ENCODE measurements around the gene ETV7.

The ETV7 gene

GRCh38 chr6:36374194-36374593 is 13.3 kb downstream of the ETV7 start:
- H3K36me3 ChIP-seq (ENCODE audit: control insufficient read depth in 1 of 2, insufficient read depth in 2 of 2, low read depth in 1 of 2, low read length in 2 of 2), result no peaks in the 10 kb centered on the region
- WGBS, result 74% methylated on average over 4 of the region's 4 CpGs
- H2AK5ac ChIP-seq (ENCODE audit: low read length, severe bottlenecking), result no peak overlapping the region
- H3K23ac ChIP-seq (ENCODE audit: low read length in 2 of 2), result no peak overlapping the region
- H3K79me1 ChIP-seq (replicated peaks; ENCODE audit: low read length, poor library complexity, severe bottlenecking), result no peaks in the 10 kb centered on the region
- no peak overlapping the region for H3K9ac ChIP-seq (ENCODE audit: low read length)
- no peak overlapping the region for H2AFZ ChIP-seq (ENCODE audit: low read depth, low read length)
- no peak overlapping the region for H3K4me2 ChIP-seq (ENCODE audit: low read length, poor library complexity, severe bottlenecking)
- no peak overlapping the region for H4K91ac ChIP-seq (ENCODE audit: low read length)
- no peak overlapping the region for H2BK15ac ChIP-seq (ENCODE audit: low read depth, poor library complexity, severe bottlenecking)
- H3K27ac ChIP-seq (ENCODE audit: low read length, poor library complexity, severe bottlenecking), result no peak overlapping the region
- H3K4me1 ChIP-seq (ENCODE audit: control insufficient read depth, insufficient read depth, low read depth, low read length), result peaks cover 2% of the 10 kb centered on the region
- H2BK120ac ChIP-seq (ENCODE audit: low read depth, low read length), result no peak overlapping the region
- H3K4me3 ChIP-seq (ENCODE audit: insufficient read depth in 1 of 2, low read depth in 1 of 2, low read length in 2 of 2), result no peak overlapping the region
- H3K14ac ChIP-seq (ENCODE audit: low read length in 2 of 2), result no peak overlapping the region
- H3K27me3 ChIP-seq (ENCODE audit: control insufficient read depth in 1 of 2, insufficient read depth in 1 of 2, low read length in 2 of 2), result peaks cover 33 to 36% of the 10 kb centered on the region in 2 experiments
- no peak overlapping the region for H3K18ac ChIP-seq (ENCODE audit: low read depth in 1 of 2, low read length in 2 of 2)
- no peak overlapping the region for H2BK12ac ChIP-seq (ENCODE audit: low read length in 2 of 2)
- H4K8ac ChIP-seq (ENCODE audit: low read length), result no peak overlapping the region
- H3K4ac ChIP-seq (ENCODE audit: low read depth in 1 of 2, low read length in 2 of 2), result no peak overlapping the region
- H2BK5ac ChIP-seq (ENCODE audit: low read depth, low read length, poor library complexity, severe bottlenecking), result no peak overlapping the region
- DNase-seq, result no peak
- H3K9me3 ChIP-seq (ENCODE audit: control insufficient read depth, low read length), result no peaks in the 10 kb centered on the region

- no peak for DNase-seq
- peaks cover 33 to 36% of the 10 kb centered on the region in 2 experiments for H3K27me3 ChIP-seq (ENCODE audit: control insufficient read depth in 1 of 2, insufficient read depth in 1 of 2, low read length in 2 of 2)
Measured at GRCh38 chr6:36373368-36374019, 14.0 kb downstream of the ETV7 start.

GRCh38 chr6:36372088-36372487 is 15.4 kb downstream of the ETV7 start:
- no peak overlapping the region for H3K4me3 ChIP-seq (ENCODE audit: insufficient read depth in 1 of 2, low read depth in 1 of 2, low read length in 2 of 2)
- H3K9ac ChIP-seq (ENCODE audit: low read length), result no peak overlapping the region
- WGBS, result 82% methylated on average over 6 of the region's 6 CpGs
- H2BK120ac ChIP-seq (ENCODE audit: low read depth, low read length), result no peak overlapping the region
- no peak overlapping the region for H2AFZ ChIP-seq (ENCODE audit: low read depth, low read length)
- H2BK5ac ChIP-seq (ENCODE audit: low read depth, low read length, poor library complexity, severe bottlenecking), result no peak overlapping the region
- no peaks in the 10 kb centered on the region for H3K36me3 ChIP-seq (ENCODE audit: control insufficient read depth in 1 of 2, insufficient read depth in 2 of 2, low read depth in 1 of 2, low read length in 2 of 2)
- no peaks in the 10 kb centered on the region for H3K9me3 ChIP-seq (ENCODE audit: control insufficient read depth, low read length)
- no peak overlapping the region for H2BK15ac ChIP-seq (ENCODE audit: low read depth, poor library complexity, severe bottlenecking)
- H3K4me2 ChIP-seq (ENCODE audit: low read length, poor library complexity, severe bottlenecking), result no peak overlapping the region
- no peaks in the 10 kb centered on the region for H3K79me1 ChIP-seq (replicated peaks; ENCODE audit: low read length, poor library complexity, severe bottlenecking)
- H2BK12ac ChIP-seq (ENCODE audit: low read length in 2 of 2), result no peak overlapping the region
- no peak overlapping the region for H3K18ac ChIP-seq (ENCODE audit: low read depth in 1 of 2, low read length in 2 of 2)
- H3K4ac ChIP-seq (ENCODE audit: low read depth in 1 of 2, low read length in 2 of 2), result no peak overlapping the region
- H4K91ac ChIP-seq (ENCODE audit: low read length), result no peak overlapping the region
- H3K27me3 ChIP-seq (ENCODE audit: control insufficient read depth in 1 of 2, insufficient read depth in 1 of 2, low read length in 2 of 2), result peaks cover 31 to 33% of the 10 kb centered on the region in 2 experiments
- no peak for DNase-seq
- peaks cover 3% of the 10 kb centered on the region for H3K4me1 ChIP-seq (ENCODE audit: control insufficient read depth, insufficient read depth, low read depth, low read length)
- H3K23ac ChIP-seq (ENCODE audit: low read length in 2 of 2), result no peak overlapping the region
- no peak overlapping the region for H4K8ac ChIP-seq (ENCODE audit: low read length)
- H2AK5ac ChIP-seq (ENCODE audit: low read length, severe bottlenecking), result no peak overlapping the region
- no peak overlapping the region for H3K27ac ChIP-seq (ENCODE audit: low read length, poor library complexity, severe bottlenecking)
- no peak overlapping the region for H3K14ac ChIP-seq (ENCODE audit: low read length in 2 of 2)

More at GRCh38 chr6:36373368-36374019, 14.0 kb downstream of the ETV7 start:
- Histone ChIP-seq H2BK5ac (ENCODE audit: low read depth, low read length, poor library complexity, severe bottlenecking) (no peak overlapping the region), H2AFZ (ENCODE audit: low read depth, low read length) (no peak overlapping the region), H3K9ac (ENCODE audit: low read length) (no peak overlapping the region), H3K4me3 (ENCODE audit: insufficient read depth in 1 of 2, low read depth in 1 of 2, low read length in 2 of 2) (no peak overlapping the region), H3K14ac (ENCODE audit: low read length in 2 of 2) (no peak overlapping the region), H3K36me3 (ENCODE audit: control insufficient read depth in 1 of 2, insufficient read depth in 2 of 2, low read depth in 1 of 2, low read length in 2 of 2) (no peaks in the 10 kb centered on the region), H3K23ac (ENCODE audit: low read length in 2 of 2) (no peak overlapping the region), H3K79me1 (replicated peaks; ENCODE audit: low read length, poor library complexity, severe bottlenecking) (no peaks in the 10 kb centered on the region), H3K18ac (ENCODE audit: low read depth in 1 of 2, low read length in 2 of 2) (no peak overlapping the region), H3K4me1 (ENCODE audit: control insufficient read depth, insufficient read depth, low read depth, low read length) (peaks cover 3% of the 10 kb centered on the region), H3K27ac (ENCODE audit: low read length, poor library complexity, severe bottlenecking) (no peak overlapping the region), H4K91ac (ENCODE audit: low read length) (no peak overlapping the region), H2AK5ac (ENCODE audit: low read length, severe bottlenecking) (no peak overlapping the region), H3K4me2 (ENCODE audit: low read length, poor library complexity, severe bottlenecking) (no peak overlapping the region), H3K9me3 (ENCODE audit: control insufficient read depth, low read length) (no peaks in the 10 kb centered on the region), H2BK120ac (ENCODE audit: low read depth, low read length) (no peak overlapping the region), H2BK15ac (ENCODE audit: low read depth, poor library complexity, severe bottlenecking) (no peak overlapping the region), H2BK12ac (ENCODE audit: low read length in 2 of 2) (no peak overlapping the region), H3K4ac (ENCODE audit: low read depth in 1 of 2, low read length in 2 of 2) (no peak overlapping the region), H4K8ac (ENCODE audit: low read length) (no peak overlapping the region)
- 75% methylated on average over 15 of the region's 15 CpGs for WGBS

GRCh38 chr6:36371211-36371610 is 16.3 kb downstream of the ETV7 start:
- no peak for DNase-seq
- no peak overlapping the region for H3K18ac ChIP-seq (ENCODE audit: low read depth in 1 of 2, low read length in 2 of 2)
- H3K14ac ChIP-seq (ENCODE audit: low read length in 2 of 2), result peak overlapping the region in 1 of 2 experiments; percentile 56
- no peak overlapping the region for H4K91ac ChIP-seq (ENCODE audit: low read length)
- H2BK15ac ChIP-seq (ENCODE audit: low read depth, poor library complexity, severe bottlenecking), result no peak overlapping the region
- H3K4ac ChIP-seq (ENCODE audit: low read depth in 1 of 2, low read length in 2 of 2), result no peak overlapping the region
- no peaks in the 10 kb centered on the region for H3K79me1 ChIP-seq (replicated peaks; ENCODE audit: low read length, poor library complexity, severe bottlenecking)
- no peak overlapping the region for H4K8ac ChIP-seq (ENCODE audit: low read length)
- no peak overlapping the region for H3K9ac ChIP-seq (ENCODE audit: low read length)
- no peak overlapping the region for H2AK5ac ChIP-seq (ENCODE audit: low read length, severe bottlenecking)
- no peak overlapping the region for H3K4me3 ChIP-seq (ENCODE audit: insufficient read depth in 1 of 2, low read depth in 1 of 2, low read length in 2 of 2)
- H3K4me2 ChIP-seq (ENCODE audit: low read length, poor library complexity, severe bottlenecking), result no peak overlapping the region
- H3K4me1 ChIP-seq (ENCODE audit: control insufficient read depth, insufficient read depth, low read depth, low read length), result peaks cover 3% of the 10 kb centered on the region
- peaks cover 31 to 39% of the 10 kb centered on the region in 2 experiments for H3K27me3 ChIP-seq (ENCODE audit: control insufficient read depth in 1 of 2, insufficient read depth in 1 of 2, low read length in 2 of 2)
- no peak overlapping the region for H3K27ac ChIP-seq (ENCODE audit: low read length, poor library complexity, severe bottlenecking)
- H2BK120ac ChIP-seq (ENCODE audit: low read depth, low read length), result no peak overlapping the region
- H3K9me3 ChIP-seq (ENCODE audit: control insufficient read depth, low read length), result no peaks in the 10 kb centered on the region
- no peak overlapping the region for H3K23ac ChIP-seq (ENCODE audit: low read length in 2 of 2)
- H2BK12ac ChIP-seq (ENCODE audit: low read length in 2 of 2), result no peak overlapping the region
- H2BK5ac ChIP-seq (ENCODE audit: low read depth, low read length, poor library complexity, severe bottlenecking), result no peak overlapping the region
- H2AFZ ChIP-seq (ENCODE audit: low read depth, low read length), result no peak overlapping the region
- no peaks in the 10 kb centered on the region for H3K36me3 ChIP-seq (ENCODE audit: control insufficient read depth in 1 of 2, insufficient read depth in 2 of 2, low read depth in 1 of 2, low read length in 2 of 2)
- 89% methylated on average over 9 of the region's 9 CpGs for WGBS
